Measurements from ENCODE around the gene AGAP2. TPM values are rescaled to one million over a fixed set of nuclear protein-coding genes. Genes with fewer than 3 reads are reported as not detected.

AGAP2 gene
- total and polyA plus RNA-seq, 2 of the 13 experiments (the other 11 are each of a cell fraction or from before 2014, with no cell fraction given) = 0.38 to 0.45 TPM

GRCh38 chr12:57744777-57745484 lies 6.4 kb upstream of the AGAP2 start, which contains the start of gene TSPAN31 (continued):
- no peak for TF ChIP-seq ZNF777 (CRISPR knock-in tag; IDR thresholded peaks at IDR 0.05)
- TF ChIP-seq GATAD2A (CRISPR knock-in tag; IDR thresholded peaks at IDR 0.05) = no peak
- TF ChIP-seq CSRNP2 (CRISPR knock-in tag; conservative IDR thresholded peaks at IDR 0.05; ENCODE audit: low read depth) = no peak
- no peak for TF ChIP-seq ZNF747 (CRISPR knock-in tag; IDR thresholded peaks at IDR 0.05; ENCODE audit: borderline replicate concordance)
- TF ChIP-seq ARID4A (CRISPR knock-in tag; IDR thresholded peaks at IDR 0.05; ENCODE audit: borderline replicate concordance) = no peak; the same call in 1 of the 2 replicates
- no peak for TF ChIP-seq SMAD1 (CRISPR knock-in tag; IDR thresholded peaks at IDR 0.05; ENCODE audit: borderline replicate concordance, low read depth)
- no peak for TF ChIP-seq HNRNPLL (IDR thresholded peaks at IDR 0.05; ENCODE audit: low read depth, low read length, poor library complexity, severe bottlenecking)
- TF ChIP-seq ZNF513 (CRISPR knock-in tag; conservative IDR thresholded peaks at IDR 0.05) = no peak
- 0 out of 2 replicates have a peak, but pooled peaks have one; percentile 10 for TF ChIP-seq ELK4 (CRISPR knock-in tag; IDR thresholded peaks at IDR 0.05; ENCODE audit: borderline replicate concordance)
- no peak for TF ChIP-seq ZKSCAN5 (CRISPR knock-in tag; IDR thresholded peaks at IDR 0.05)
- TF ChIP-seq PCBP2 (optimal IDR thresholded peaks at IDR 0.05; ENCODE audit: low read depth, low read length, poor library complexity, severe bottlenecking) = no peak
- TF ChIP-seq ZBTB26 (CRISPR knock-in tag; IDR thresholded peaks at IDR 0.05; ENCODE audit: borderline replicate concordance) = no peak
- TF ChIP-seq FOXP4 (CRISPR knock-in tag; IDR thresholded peaks at IDR 0.05) = 0 out of 2 replicates have a peak, but pooled peaks have one; percentile 9
- no peak for TF ChIP-seq ZNF615 (CRISPR knock-in tag; IDR thresholded peaks at IDR 0.05; ENCODE audit: borderline replicate concordance)
- TF ChIP-seq HDAC6 (IDR thresholded peaks at IDR 0.05; ENCODE audit: low read depth, low read length) = no peak
